ENCODE results near the gene RHBDL2. TPM values are rescaled to one million over a fixed set of nuclear protein-coding genes. Genes with fewer than 3 reads are reported as not detected.
"Not testable (repeated sequence)": the region's sequence is repeated elsewhere in the genome, so short reads cannot be mapped to it uniquely, and the experiment has no call there.

Gene RHBDL2
- total RNA-seq, 4 donors from 2014 or later: 17.0 to 30.6 (median 22.2) TPM

DNA sequence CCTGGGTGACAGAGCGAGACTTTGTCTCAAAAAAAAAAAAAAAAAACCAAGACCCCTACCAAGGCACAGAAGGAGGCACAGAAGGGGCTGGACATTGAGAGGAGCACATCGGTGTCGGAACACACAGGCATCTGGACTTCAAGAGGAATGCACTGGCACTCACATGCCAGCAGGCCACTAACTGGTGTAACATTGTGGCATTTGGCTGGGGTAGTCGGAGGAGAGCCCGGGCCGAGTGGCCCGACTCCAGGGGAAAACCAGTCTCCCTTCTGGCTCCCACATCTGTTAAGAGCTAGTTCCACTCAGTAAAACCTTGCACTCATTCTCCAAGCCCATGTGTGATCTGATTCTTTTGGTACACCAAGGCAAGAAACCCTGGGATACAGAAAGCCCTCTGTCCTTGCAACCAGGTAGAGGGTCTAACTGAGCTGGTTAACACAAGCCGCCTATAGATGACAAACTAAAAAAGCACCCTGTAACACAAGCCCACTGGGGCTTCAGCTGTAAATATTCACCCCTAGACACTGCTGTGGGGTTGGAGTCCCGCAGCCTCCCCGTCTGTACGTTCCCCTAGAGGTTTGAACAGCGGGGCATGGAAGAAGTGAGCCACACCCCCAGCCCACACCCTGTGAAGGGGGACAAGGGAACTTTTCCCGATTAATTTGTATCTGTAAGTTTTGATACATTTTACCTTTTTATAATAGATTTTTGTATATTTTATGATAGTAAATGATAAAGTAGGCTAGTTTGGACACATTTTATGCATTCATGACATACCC is 32.2 kb upstream of the RHBDL2 start:
- 65 to 70% methylated on average over 13 of the region's 13 CpGs for WGBS, 2 donors
- intact Hi-C loops (cut with DNase I; ENCODE audit: low total_unique reads): no loop called here
- H3K4me3 ChIP-seq (ENCODE audit: low read depth, poor library complexity, severe bottlenecking): no peak overlapping the region
- no peak for TF ChIP-seq POLR2A (IDR thresholded peaks at IDR 0.05)
- TF ChIP-seq, protein P1, sequence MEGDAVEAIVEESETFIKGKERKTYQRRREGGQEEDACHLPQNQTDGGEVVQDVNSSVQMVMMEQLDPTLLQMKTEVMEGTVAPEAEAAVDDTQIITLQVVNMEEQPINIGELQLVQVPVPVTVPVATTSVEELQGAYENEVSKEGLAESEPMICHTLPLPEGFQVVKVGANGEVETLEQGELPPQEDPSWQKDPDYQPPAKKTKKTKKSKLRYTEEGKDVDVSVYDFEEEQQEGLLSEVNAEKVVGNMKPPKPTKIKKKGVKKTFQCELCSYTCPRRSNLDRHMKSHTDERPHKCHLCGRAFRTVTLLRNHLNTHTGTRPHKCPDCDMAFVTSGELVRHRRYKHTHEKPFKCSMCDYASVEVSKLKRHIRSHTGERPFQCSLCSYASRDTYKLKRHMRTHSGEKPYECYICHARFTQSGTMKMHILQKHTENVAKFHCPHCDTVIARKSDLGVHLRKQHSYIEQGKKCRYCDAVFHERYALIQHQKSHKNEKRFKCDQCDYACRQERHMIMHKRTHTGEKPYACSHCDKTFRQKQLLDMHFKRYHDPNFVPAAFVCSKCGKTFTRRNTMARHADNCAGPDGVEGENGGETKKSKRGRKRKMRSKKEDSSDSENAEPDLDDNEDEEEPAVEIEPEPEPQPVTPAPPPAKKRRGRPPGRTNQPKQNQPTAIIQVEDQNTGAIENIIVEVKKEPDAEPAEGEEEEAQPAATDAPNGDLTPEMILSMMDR (IDR thresholded peaks at IDR 0.05): no peak
- no peak for DNase-seq (ENCODE audit: low spot score in 2 of 2)

DNA sequence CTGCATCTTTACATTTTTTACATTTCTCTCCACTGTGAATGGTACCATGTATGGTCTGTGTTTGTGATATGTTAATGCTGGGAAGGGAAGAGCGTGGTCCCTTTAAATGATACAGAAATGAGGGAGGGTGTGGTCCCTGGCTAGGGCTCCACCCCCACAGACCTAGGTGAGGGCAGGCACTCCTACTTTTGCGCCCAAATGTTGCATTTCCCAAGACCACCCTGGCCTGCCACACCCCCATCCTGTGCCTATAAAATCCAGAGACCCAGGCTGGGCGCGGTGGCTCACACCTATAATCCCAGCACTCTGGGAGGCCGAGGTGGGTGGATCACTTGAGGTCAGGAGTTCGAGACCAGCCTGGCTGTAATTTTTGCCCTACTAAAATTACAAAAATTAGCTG is 31.5 kb upstream of the RHBDL2 start:
- WGBS, 2 donors: 57 to 65% methylated on average over 6 of the region's 6 CpGs
- DNase-seq (ENCODE audit: low spot score in 2 of 2); intact Hi-C loops (cut with DNase I; ENCODE audit: low total_unique reads); H3K4me3 ChIP-seq (ENCODE audit: low read depth, poor library complexity, severe bottlenecking): not testable (repeated sequence)

DNA sequence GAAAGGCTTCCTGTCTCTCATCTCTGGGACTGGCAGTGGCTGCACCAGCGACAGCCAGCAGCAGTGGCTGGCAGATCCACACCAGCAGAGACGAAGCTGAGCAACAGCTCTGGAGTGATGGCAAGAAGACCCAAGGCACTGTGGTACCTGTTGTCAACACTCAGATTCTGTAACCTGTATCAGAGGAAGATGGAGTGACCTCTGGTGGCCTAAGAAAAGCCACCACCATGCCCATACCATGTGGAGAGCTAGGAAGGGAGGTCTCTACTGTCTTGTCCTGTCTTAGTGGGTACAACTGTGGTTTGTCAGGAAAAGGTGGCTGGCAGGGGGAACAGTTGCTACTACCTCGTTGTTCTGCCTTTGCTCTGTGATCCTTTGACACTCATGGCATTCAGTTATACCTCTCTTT is 22.5 kb upstream of the RHBDL2 start:
- WGBS, 2 donors: 49 to 63% methylated on average over 3 of the region's 3 CpGs
- no peak for TF ChIP-seq POLR2A (IDR thresholded peaks at IDR 0.05)
- TF ChIP-seq, protein P1 (IDR thresholded peaks at IDR 0.05): no peak
- H3K4me3 ChIP-seq (ENCODE audit: low read depth, poor library complexity, severe bottlenecking): no peak overlapping the region
- intact Hi-C loops (cut with DNase I; ENCODE audit: low total_unique reads): no loop called here
- DNase-seq (ENCODE audit: low spot score in 2 of 2): no peak

DNA sequence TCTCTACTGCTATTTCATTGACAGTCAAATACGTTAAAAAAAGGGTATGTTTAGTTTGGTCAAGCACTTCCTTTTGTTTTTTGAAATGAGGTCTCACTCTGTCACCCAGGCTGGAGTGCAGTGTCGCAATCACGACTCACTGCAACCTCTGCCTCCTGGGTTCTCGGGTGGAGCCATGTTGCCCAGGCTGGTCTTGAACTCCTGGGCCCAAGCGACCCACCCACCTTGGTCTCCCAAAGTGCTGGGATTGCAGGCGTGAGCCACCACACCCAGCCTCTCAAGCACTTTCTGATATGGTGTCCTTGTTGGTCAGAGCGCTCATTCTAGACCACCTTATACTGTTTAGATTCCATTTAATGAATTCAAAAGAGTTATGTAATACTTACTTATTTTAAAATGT is 20.9 kb upstream of the RHBDL2 start:
- DNase-seq (ENCODE audit: low spot score in 2 of 2): no peak
- TF ChIP-seq POLR2A (IDR thresholded peaks at IDR 0.05): no peak
- TF ChIP-seq, protein P1 (IDR thresholded peaks at IDR 0.05): no peak
- no peak overlapping the region for H3K4me3 ChIP-seq (ENCODE audit: low read depth, poor library complexity, severe bottlenecking)
- intact Hi-C loops (cut with DNase I; ENCODE audit: low total_unique reads): no loop called here
- 82 to 83% methylated on average over 7 of the region's 7 CpGs for WGBS, 2 donors

DNA sequence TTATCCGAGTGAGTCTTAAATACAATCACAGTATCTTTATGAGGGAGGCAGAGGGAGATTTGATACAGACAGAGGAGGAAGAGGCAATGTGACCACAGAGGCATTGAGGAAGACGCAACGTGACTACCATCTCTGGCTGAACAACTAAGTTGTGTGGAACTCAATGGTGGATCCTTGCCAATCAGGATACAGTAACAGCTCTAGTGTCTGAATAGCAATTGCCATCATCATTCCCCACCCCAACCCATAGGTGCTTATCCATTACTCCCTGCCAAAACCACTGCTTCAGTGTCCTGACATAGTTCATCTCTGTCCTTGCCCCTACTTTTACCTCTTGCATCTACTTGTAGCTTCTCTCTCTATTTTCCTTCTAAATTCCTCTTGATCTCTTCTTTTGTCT is 20.5 kb upstream of the RHBDL2 start:
- TF ChIP-seq POLR2A (IDR thresholded peaks at IDR 0.05): no peak
- TF ChIP-seq, protein P1 (IDR thresholded peaks at IDR 0.05): no peak
- WGBS, 2 donors: 63 to 66% methylated on average over 3 of the region's 3 CpGs
- no peak for DNase-seq (ENCODE audit: low spot score in 2 of 2)
- intact Hi-C loops (cut with DNase I; ENCODE audit: low total_unique reads): no loop called here
- no peak overlapping the region for H3K4me3 ChIP-seq (ENCODE audit: low read depth, poor library complexity, severe bottlenecking)

DNA sequence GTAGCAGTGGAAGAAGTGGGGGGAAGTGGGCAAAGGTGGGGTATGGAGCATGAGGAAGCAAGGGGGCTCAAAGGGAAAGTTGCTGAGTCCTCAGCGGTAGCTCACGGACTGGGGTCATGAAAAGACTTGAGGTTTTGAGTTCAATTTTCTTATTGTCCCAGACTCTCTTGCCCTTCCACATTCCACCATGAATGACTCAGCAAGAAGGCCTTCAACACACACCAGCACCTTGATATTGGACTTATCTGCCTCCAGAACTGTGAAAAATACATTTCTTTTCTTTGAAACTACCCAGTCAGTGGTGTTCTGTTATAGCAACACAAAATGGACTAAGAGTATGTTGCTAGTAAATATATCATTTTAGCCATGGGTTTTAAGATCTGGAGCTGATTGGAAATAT is 17.3 kb upstream of the RHBDL2 start:
- 54 to 66% methylated on average over 2 of the region's 2 CpGs for WGBS, 2 donors
- no peak for DNase-seq (ENCODE audit: low spot score in 2 of 2)
- no peak for TF ChIP-seq POLR2A (IDR thresholded peaks at IDR 0.05)
- TF ChIP-seq, protein P1 (IDR thresholded peaks at IDR 0.05): no peak
- H3K4me3 ChIP-seq (ENCODE audit: low read depth, poor library complexity, severe bottlenecking): no peak overlapping the region
- intact Hi-C loops (cut with DNase I; ENCODE audit: low total_unique reads): no loop called here

All from lower leg skin (tissue), 4 donors.